GM21390 (cell line): Measurements from ENCODE around the gene HES7.
"Not testable (repeated sequence)": the region's sequence is repeated elsewhere in the genome, so short reads cannot be mapped to it uniquely, and the experiment has no call there.

Experiments
- ATAC-seq: cut with Tn5 transposase; IDR thresholded peaks from one replicate; pipeline ENCODE4 v1.9.1; 2021; ENCODE audit not compliant: unreplicated experiment

The HES7 gene

GRCh38 chr17:8124350-8125153 lies 646 bp upstream of the HES7 start:
- no peak for ATAC-seq

- no peak for ATAC-seq
Observed at GRCh38 chr17:8122924-8123694, 797 bp downstream of the HES7 start.

GRCh38 chr17:8122422-8122923 lies 1.4 kb downstream of the HES7 start:
- no peak for ATAC-seq

GRCh38 chr17:8121681-8122421 lies 2.1 kb downstream of the HES7 start:
- ATAC-seq, result peak; percentile 26

GRCh38 chr17:8121407-8121680 lies 2.6 kb downstream of the HES7 start:
- ATAC-seq, result no peak

- no peak for ATAC-seq
Observed at GRCh38 chr17:8120520-8121406, 3.1 kb downstream of the HES7 start.

GRCh38 chr17:8119581-8120519 lies 4.1 kb downstream of the HES7 start:
- ATAC-seq, result no peak

GRCh38 chr17:8118769-8119580 lies 4.9 kb downstream of the HES7 start:
- peak; percentile 34 for ATAC-seq

GRCh38 chr17:8117980-8118768 lies 5.7 kb downstream of the HES7 start, which contains the start of gene ALOXE3:
Gene ALOXE3 (minus strand): TSS chr17:8118514. CDS start chr17:8117990, 524 bp downstream.
- ATAC-seq, result no peak

- ATAC-seq, result no peak
Observed at GRCh38 chr17:8117367-8117979, 6.4 kb downstream of the HES7 start.

GRCh38 chr17:8116776-8117175 lies 7.1 kb downstream of the HES7 start:
- no peak for ATAC-seq

GRCh38 chr17:8110907-8111306 lies 13.0 kb downstream of the HES7 start:
- ATAC-seq, result no peak

GRCh38 chr17:8110456-8110804 lies 13.5 kb downstream of the HES7 start:
- no peak for ATAC-seq

GRCh38 chr17:8109661-8110455 lies 14.0 kb downstream of the HES7 start:
- no peak for ATAC-seq

GRCh38 chr17:8108972-8109660 lies 14.8 kb downstream of the HES7 start:
- ATAC-seq, result no peak

GRCh38 chr17:8106980-8107379 lies 16.9 kb downstream of the HES7 start:
- ATAC-seq, result not testable (repeated sequence)
